Measurements from ENCODE around the gene SSNA1.

The SSNA1 gene

GRCh38 chr9:137162505-137163364 is 25.7 kb upstream of the SSNA1 start:
- peaks cover 66% of the 10 kb centered on the region for H3K27me3 ChIP-seq (replicated peaks; ENCODE audit: control insufficient read depth, insufficient read depth, low read length, poor library complexity, severe bottlenecking)
- no peaks in the 10 kb centered on the region for H3K9me3 ChIP-seq (ENCODE audit: control insufficient read depth, low read length)
- H3K36me3 ChIP-seq (ENCODE audit: control insufficient read depth, insufficient read depth, low read length) = no peaks in the 10 kb centered on the region
- peaks cover 18% of the 10 kb centered on the region for H3K4me1 ChIP-seq (ENCODE audit: control insufficient read depth, insufficient read depth, low read length, poor library complexity, severe bottlenecking)
- no peak for DNase-seq
- no peak overlapping the region for H3K27ac ChIP-seq (ENCODE audit: insufficient read depth, low read length, poor library complexity, severe bottlenecking)
- H3K4me3 ChIP-seq (ENCODE audit: insufficient read depth, low read depth, low read length, poor library complexity, severe bottlenecking) = no peak overlapping the region

- no peak for DNase-seq
- peaks cover 71% of the 10 kb centered on the region for H3K27me3 ChIP-seq (replicated peaks; ENCODE audit: control insufficient read depth, insufficient read depth, low read length, poor library complexity, severe bottlenecking)
- peaks cover 21% of the 10 kb centered on the region for H3K4me1 ChIP-seq (ENCODE audit: control insufficient read depth, insufficient read depth, low read length, poor library complexity, severe bottlenecking)
- H3K4me3 ChIP-seq (ENCODE audit: insufficient read depth, low read depth, low read length, poor library complexity, severe bottlenecking) = no peak overlapping the region
- H3K9me3 ChIP-seq (ENCODE audit: control insufficient read depth, low read length) = no peaks in the 10 kb centered on the region
- no peak overlapping the region for H3K27ac ChIP-seq (ENCODE audit: insufficient read depth, low read length, poor library complexity, severe bottlenecking)
- H3K36me3 ChIP-seq (ENCODE audit: control insufficient read depth, insufficient read depth, low read length) = no peaks in the 10 kb centered on the region
Observed at GRCh38 chr9:137163365-137163715, 25.1 kb upstream of the SSNA1 start.

GRCh38 chr9:137163805-137164204 is 24.7 kb upstream of the SSNA1 start:
- no peaks in the 10 kb centered on the region for H3K9me3 ChIP-seq (ENCODE audit: control insufficient read depth, low read length)
- DNase-seq = no peak
- no peaks in the 10 kb centered on the region for H3K36me3 ChIP-seq (ENCODE audit: control insufficient read depth, insufficient read depth, low read length)
- H3K27me3 ChIP-seq (replicated peaks; ENCODE audit: control insufficient read depth, insufficient read depth, low read length, poor library complexity, severe bottlenecking) = peaks cover 70% of the 10 kb centered on the region
- H3K27ac ChIP-seq (ENCODE audit: insufficient read depth, low read length, poor library complexity, severe bottlenecking) = no peak overlapping the region
- H3K4me1 ChIP-seq (ENCODE audit: control insufficient read depth, insufficient read depth, low read length, poor library complexity, severe bottlenecking) = peaks cover 18% of the 10 kb centered on the region
- no peak overlapping the region for H3K4me3 ChIP-seq (ENCODE audit: insufficient read depth, low read depth, low read length, poor library complexity, severe bottlenecking)

GRCh38 chr9:137164370-137165249 is 23.9 kb upstream of the SSNA1 start:
- Histone ChIP-seq H3K36me3 (ENCODE audit: control insufficient read depth, insufficient read depth, low read length) (no peaks in the 10 kb centered on the region), H3K4me3 (ENCODE audit: insufficient read depth, low read depth, low read length, poor library complexity, severe bottlenecking) (no peak overlapping the region), H3K27ac (ENCODE audit: insufficient read depth, low read length, poor library complexity, severe bottlenecking) (no peak overlapping the region), H3K4me1 (ENCODE audit: control insufficient read depth, insufficient read depth, low read length, poor library complexity, severe bottlenecking) (peaks cover 26% of the 10 kb centered on the region), H3K9me3 (ENCODE audit: control insufficient read depth, low read length) (no peaks in the 10 kb centered on the region), H3K27me3 (replicated peaks; ENCODE audit: control insufficient read depth, insufficient read depth, low read length, poor library complexity, severe bottlenecking) (peaks cover 73% of the 10 kb centered on the region)
- no peak for DNase-seq

- no peak for DNase-seq
- Histone ChIP-seq H3K36me3 (ENCODE audit: control insufficient read depth, insufficient read depth, low read length) (no peaks in the 10 kb centered on the region), H3K27me3 (replicated peaks; ENCODE audit: control insufficient read depth, insufficient read depth, low read length, poor library complexity, severe bottlenecking) (peaks cover 75% of the 10 kb centered on the region), H3K9me3 (ENCODE audit: control insufficient read depth, low read length) (no peaks in the 10 kb centered on the region), H3K27ac (ENCODE audit: insufficient read depth, low read length, poor library complexity, severe bottlenecking) (no peak overlapping the region), H3K4me1 (ENCODE audit: control insufficient read depth, insufficient read depth, low read length, poor library complexity, severe bottlenecking) (peaks cover 26% of the 10 kb centered on the region), H3K4me3 (ENCODE audit: insufficient read depth, low read depth, low read length, poor library complexity, severe bottlenecking) (no peak overlapping the region)
Observed at GRCh38 chr9:137165250-137165836, 23.1 kb upstream of the SSNA1 start.

- DNase-seq = no peak
- Histone ChIP-seq H3K4me1 (ENCODE audit: control insufficient read depth, insufficient read depth, low read length, poor library complexity, severe bottlenecking) (peaks cover 26% of the 10 kb centered on the region), H3K4me3 (ENCODE audit: insufficient read depth, low read depth, low read length, poor library complexity, severe bottlenecking) (no peak overlapping the region), H3K9me3 (ENCODE audit: control insufficient read depth, low read length) (no peaks in the 10 kb centered on the region), H3K27me3 (replicated peaks; ENCODE audit: control insufficient read depth, insufficient read depth, low read length, poor library complexity, severe bottlenecking) (peaks cover 78% of the 10 kb centered on the region), H3K27ac (ENCODE audit: insufficient read depth, low read length, poor library complexity, severe bottlenecking) (no peak overlapping the region), H3K36me3 (ENCODE audit: control insufficient read depth, insufficient read depth, low read length) (no peaks in the 10 kb centered on the region)
Observed at GRCh38 chr9:137166380-137167229, 21.9 kb upstream of the SSNA1 start.

GRCh38 chr9:137167277-137167746 is 21.2 kb upstream of the SSNA1 start:
- no peaks in the 10 kb centered on the region for H3K36me3 ChIP-seq (ENCODE audit: control insufficient read depth, insufficient read depth, low read length)
- H3K4me1 ChIP-seq (ENCODE audit: control insufficient read depth, insufficient read depth, low read length, poor library complexity, severe bottlenecking) = peaks cover 26% of the 10 kb centered on the region
- no peak overlapping the region for H3K4me3 ChIP-seq (ENCODE audit: insufficient read depth, low read depth, low read length, poor library complexity, severe bottlenecking)
- no peaks in the 10 kb centered on the region for H3K9me3 ChIP-seq (ENCODE audit: control insufficient read depth, low read length)
- H3K27ac ChIP-seq (ENCODE audit: insufficient read depth, low read length, poor library complexity, severe bottlenecking) = no peak overlapping the region
- no peak for DNase-seq
- peaks cover 74% of the 10 kb centered on the region for H3K27me3 ChIP-seq (replicated peaks; ENCODE audit: control insufficient read depth, insufficient read depth, low read length, poor library complexity, severe bottlenecking)

GRCh38 chr9:137167747-137168572 is 20.5 kb upstream of the SSNA1 start:
- Histone ChIP-seq H3K9me3 (ENCODE audit: control insufficient read depth, low read length) (no peaks in the 10 kb centered on the region), H3K4me3 (ENCODE audit: insufficient read depth, low read depth, low read length, poor library complexity, severe bottlenecking) (no peak overlapping the region), H3K36me3 (ENCODE audit: control insufficient read depth, insufficient read depth, low read length) (no peaks in the 10 kb centered on the region), H3K27me3 (replicated peaks; ENCODE audit: control insufficient read depth, insufficient read depth, low read length, poor library complexity, severe bottlenecking) (peaks cover 70% of the 10 kb centered on the region), H3K27ac (ENCODE audit: insufficient read depth, low read length, poor library complexity, severe bottlenecking) (no peak overlapping the region), H3K4me1 (ENCODE audit: control insufficient read depth, insufficient read depth, low read length, poor library complexity, severe bottlenecking) (peaks cover 21% of the 10 kb centered on the region)
- DNase-seq = no peak

GRCh38 chr9:137168573-137168903 is 19.9 kb upstream of the SSNA1 start:
- Histone ChIP-seq H3K27ac (ENCODE audit: insufficient read depth, low read length, poor library complexity, severe bottlenecking) (no peak overlapping the region), H3K36me3 (ENCODE audit: control insufficient read depth, insufficient read depth, low read length) (no peaks in the 10 kb centered on the region), H3K9me3 (ENCODE audit: control insufficient read depth, low read length) (no peaks in the 10 kb centered on the region), H3K4me3 (ENCODE audit: insufficient read depth, low read depth, low read length, poor library complexity, severe bottlenecking) (peak overlapping the region; percentile 22), H3K27me3 (replicated peaks; ENCODE audit: control insufficient read depth, insufficient read depth, low read length, poor library complexity, severe bottlenecking) (peaks cover 75% of the 10 kb centered on the region), H3K4me1 (ENCODE audit: control insufficient read depth, insufficient read depth, low read length, poor library complexity, severe bottlenecking) (peaks cover 19% of the 10 kb centered on the region)
- DNase-seq = no peak
